Stimulated activated CD8-positive, alpha-beta memory T cell treated with anti-CD3 and anti-CD28 coated beads, Interleukin-2, amount 100 ng/mL, for 48 hours (primary cell): ENCODE results near the gene TBC1D14.
A peak's percentile ranks its signal among the peaks of the same experiment; 100 is the strongest.
"Not testable (repeated sequence)": the region's sequence is repeated elsewhere in the genome, so short reads cannot be mapped to it uniquely, and the experiment has no call there.

ENCODE experiments used
- DNase-seq, 2 donors: peaks; one replicate each; pipeline ENCODE4 v3.0.0-alpha.2; 2020; ENCODE audit warnings: low read depth in 2 of 2

TBC1D14 gene

GRCh38 chr4:7059662-7060061 lies 150.0 kb downstream of the TBC1D14 start:
- DNase-seq: no peak

- DNase-seq: no peak
These were observed 150.9 kb downstream of the TBC1D14 start for GRCh38 chr4:7060346-7061150.

- no peak for DNase-seq
These were observed 152.2 kb downstream of the TBC1D14 start for GRCh38 chr4:7061815-7062214.

- no peak for DNase-seq
These were observed 153.2 kb downstream of the TBC1D14 start for GRCh38 chr4:7062816-7063215.

- no peak for DNase-seq
These were observed 153.7 kb downstream of the TBC1D14 start for GRCh38 chr4:7063362-7063761.

GRCh38 chr4:7066006-7066405 lies 156.4 kb downstream of the TBC1D14 start:
- DNase-seq: no peak

- DNase-seq: no peak
These were observed 156.9 kb downstream of the TBC1D14 start for GRCh38 chr4:7066493-7066892.

GRCh38 chr4:7067126-7067451 lies 157.5 kb downstream of the TBC1D14 start:
- no peak for DNase-seq

GRCh38 chr4:7067452-7068278 lies 158.0 kb downstream of the TBC1D14 start, which contains the start of gene GRPEL1:
GRPEL1 (minus strand) TSS chr4:7068064; CDS start chr4:7068032, 32 bp downstream.
- DNase-seq: peak; percentile 100

GRCh38 chr4:7068279-7068842 lies 158.7 kb downstream of the TBC1D14 start:
- DNase-seq: no peak

- no peak for DNase-seq
These were observed 159.3 kb downstream of the TBC1D14 start for GRCh38 chr4:7068883-7069282.

- DNase-seq: peak; percentile 70 to 82
These were observed 161.3 kb downstream of the TBC1D14 start for GRCh38 chr4:7070729-7071511.

- DNase-seq: no peak
These were observed 163.4 kb downstream of the TBC1D14 start for GRCh38 chr4:7073059-7073458.

GRCh38 chr4:7073526-7074390 lies 164.1 kb downstream of the TBC1D14 start:
- DNase-seq: no peak

GRCh38 chr4:7074426-7074825 lies 164.8 kb downstream of the TBC1D14 start:
- DNase-seq: no peak

GRCh38 chr4:7075962-7076695 lies 166.5 kb downstream of the TBC1D14 start:
- no peak for DNase-seq

GRCh38 chr4:7076696-7077082 lies 167.1 kb downstream of the TBC1D14 start:
- DNase-seq: no peak

GRCh38 chr4:7077371-7077770 lies 167.7 kb downstream of the TBC1D14 start:
- no peak for DNase-seq

- DNase-seq: no peak
These were observed 168.4 kb downstream of the TBC1D14 start for GRCh38 chr4:7078025-7078424.

- not testable (repeated sequence) for DNase-seq
These were observed 169.9 kb downstream of the TBC1D14 start for GRCh38 chr4:7079483-7079882.
